Activated CD4-positive, alpha-beta T cell treated with anti-CD3 and anti-CD28 coated beads, Interleukin-2, amount 10 ng/mL, durations not matched to agents 7 days and 5 days (primary cell): ENCODE results near the gene RECK. TPM values are rescaled to one million over a fixed set of nuclear protein-coding genes. Genes with fewer than 3 reads are reported as not detected.
"Not testable (repeated sequence)": the region's sequence is repeated elsewhere in the genome, so short reads cannot be mapped to it uniquely, and the experiment has no call there.

Experiments used
- CTCF ChIA-PET: fragments of 350-600 bp; sonication (Branson Sonifier 250); formaldehyde crosslinking; loops from one replicate; lab custom pipeline; 2021; ENCODE audit warnings: antibody characterized with exemption; lab: Charles Lee
- POLR2A ChIA-PET: fragments of 350-600 bp; sonication (Branson Sonifier 250); formaldehyde crosslinking; loops from one replicate; lab custom pipeline; 2021; ENCODE audit warnings: antibody characterized with exemption; lab: Charles Lee
- DNase-seq: peaks from one replicate; pipeline ENCODE4 v3.0.0-alpha.2; 2020
- H3K27ac Mint-ChIP-seq: one replicate; pipeline ENCODE4 v1.8.0; 2021; ENCODE audit warnings: mild to moderate bottlenecking, moderate library complexity, mixed read lengths
- H3K27me3 Mint-ChIP-seq: one replicate; pipeline ENCODE4 v1.8.0; 2021; ENCODE audit warnings: mixed read lengths
- H3K36me3 Mint-ChIP-seq: one replicate; pipeline ENCODE4 v1.8.0; 2021; ENCODE audit warnings: low read depth, mixed read lengths
- H3K4me1 Mint-ChIP-seq: one replicate; pipeline ENCODE4 v1.8.0; 2021; ENCODE audit warnings: mixed read lengths
- H3K4me3 Mint-ChIP-seq: one replicate; pipeline ENCODE4 v1.8.0; 2021; ENCODE audit warnings: mild to moderate bottlenecking, moderate library complexity, mixed read lengths
- H3K9me3 Mint-ChIP-seq: one replicate; pipeline ENCODE4 v1.8.0; 2021; ENCODE audit warnings: mixed read lengths
- total RNA-seq, 2 experiments: library from RNA; stranded (reverse); gene quantifications; one replicate each; pipeline ENCODE4 v1.2.3, GENCODE V29; 2021

Gene RECK
- total RNA-seq, 2 experiments from 2014 or later, result 7.0 to 8.2 TPM

DNA sequence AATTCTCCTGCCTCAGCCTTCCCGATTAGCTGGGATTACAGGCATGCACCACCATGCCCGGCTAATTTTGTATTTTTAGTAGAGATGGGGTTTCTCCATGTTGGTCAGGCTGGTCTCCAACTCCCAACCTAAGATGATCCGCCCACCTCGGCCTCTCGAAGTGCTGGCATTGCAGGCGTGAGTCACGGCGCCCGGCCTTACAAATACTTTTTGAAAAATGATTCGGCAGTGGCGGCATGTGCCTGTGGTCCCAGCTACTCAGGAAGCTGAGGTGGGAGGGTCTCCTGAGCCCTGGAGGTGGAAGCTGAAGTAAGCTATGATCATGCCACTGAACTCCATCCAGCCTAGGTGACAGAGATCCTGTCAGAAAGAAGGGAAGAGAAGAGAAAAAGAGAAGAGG, 123.4 kb downstream of the RECK start:
- POLR2A ChIA-PET, H3K9me3 Mint-ChIP-seq, DNase-seq, CTCF ChIA-PET, H3K27me3 Mint-ChIP-seq, H3K4me3 Mint-ChIP-seq, H3K27ac Mint-ChIP-seq: not testable (repeated sequence)
- peaks cover 43% of the 10 kb centered on the region for H3K36me3 Mint-ChIP-seq
- peaks cover 22% of the 10 kb centered on the region for H3K4me1 Mint-ChIP-seq

DNA sequence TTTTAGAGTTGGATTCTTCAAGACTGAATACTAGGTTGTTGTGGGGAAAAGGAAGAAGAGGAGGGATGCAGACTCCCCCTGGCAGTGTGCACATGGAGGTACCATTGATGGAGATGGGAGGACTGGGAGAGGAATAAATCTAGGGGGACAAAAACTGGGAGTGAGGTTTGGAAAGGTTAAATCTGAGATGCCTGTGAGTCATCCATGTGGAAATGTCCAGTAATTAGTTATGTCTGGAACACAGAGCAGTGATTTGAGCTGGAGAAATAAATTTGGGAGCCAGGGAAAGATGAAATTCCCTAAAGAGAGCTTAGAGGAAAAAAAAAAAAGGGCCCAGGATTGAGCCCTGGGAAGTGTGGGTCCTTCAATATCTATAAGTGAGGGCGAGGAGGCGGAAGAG, 124.5 kb downstream of the RECK start:
- CTCF ChIA-PET, result no interaction called here
- POLR2A ChIA-PET, result no interaction called here

DNA sequence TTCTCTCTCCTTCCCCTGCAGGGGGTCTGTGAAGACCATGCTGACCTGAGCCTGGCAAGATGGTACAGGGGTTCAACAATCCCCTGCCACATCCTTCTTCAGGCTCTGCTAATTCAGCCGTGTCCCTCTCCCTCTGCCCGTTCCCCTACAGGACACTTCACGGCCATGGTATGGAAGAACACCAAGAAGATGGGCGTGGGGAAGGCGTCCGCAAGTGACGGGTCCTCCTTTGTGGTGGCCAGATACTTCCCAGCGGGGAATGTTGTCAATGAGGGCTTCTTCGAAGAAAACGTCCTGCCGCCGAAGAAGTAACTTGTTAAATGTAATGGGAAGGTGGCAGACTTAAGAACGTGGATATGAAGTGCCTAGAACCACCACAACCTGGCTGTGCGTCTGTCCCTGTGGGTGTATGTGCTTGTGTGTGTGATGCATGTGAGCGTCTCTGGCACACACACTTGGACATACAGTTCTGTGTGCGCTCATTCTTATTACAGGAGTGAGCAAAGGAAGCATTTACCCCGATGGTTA, 125.6 kb downstream of the RECK start:
- no peak for DNase-seq
- peaks cover 32% of the 10 kb centered on the region for H3K4me1 Mint-ChIP-seq
- H3K27ac Mint-ChIP-seq, result no peak overlapping the region
- H3K27me3 Mint-ChIP-seq, result peaks cover 5% of the 10 kb centered on the region
- H3K4me3 Mint-ChIP-seq, result no peak overlapping the region
- ChIA-PET POLR2A (no interaction called here), CTCF (interaction anchor here (0.9 kb wide), 1 partner anchor 36 kb away, joined by 3 read pairs; no protein-coding TSS in a partner anchor)
- peaks cover 6% of the 10 kb centered on the region for H3K9me3 Mint-ChIP-seq
- peaks cover 33% of the 10 kb centered on the region for H3K36me3 Mint-ChIP-seq

More for the DNA sequence above, 124.5 kb downstream of the RECK start:
- H3K27me3 Mint-ChIP-seq, result peaks cover 2% of the 10 kb centered on the region
- H3K9me3 Mint-ChIP-seq, result peaks cover 10% of the 10 kb centered on the region
- H3K4me1 Mint-ChIP-seq, result peaks cover 26% of the 10 kb centered on the region
- H3K36me3 Mint-ChIP-seq, result peaks cover 38% of the 10 kb centered on the region
- no peak for DNase-seq
- no peak overlapping the region for H3K4me3 Mint-ChIP-seq
- peak overlapping the region; percentile 47 for H3K27ac Mint-ChIP-seq

DNA sequence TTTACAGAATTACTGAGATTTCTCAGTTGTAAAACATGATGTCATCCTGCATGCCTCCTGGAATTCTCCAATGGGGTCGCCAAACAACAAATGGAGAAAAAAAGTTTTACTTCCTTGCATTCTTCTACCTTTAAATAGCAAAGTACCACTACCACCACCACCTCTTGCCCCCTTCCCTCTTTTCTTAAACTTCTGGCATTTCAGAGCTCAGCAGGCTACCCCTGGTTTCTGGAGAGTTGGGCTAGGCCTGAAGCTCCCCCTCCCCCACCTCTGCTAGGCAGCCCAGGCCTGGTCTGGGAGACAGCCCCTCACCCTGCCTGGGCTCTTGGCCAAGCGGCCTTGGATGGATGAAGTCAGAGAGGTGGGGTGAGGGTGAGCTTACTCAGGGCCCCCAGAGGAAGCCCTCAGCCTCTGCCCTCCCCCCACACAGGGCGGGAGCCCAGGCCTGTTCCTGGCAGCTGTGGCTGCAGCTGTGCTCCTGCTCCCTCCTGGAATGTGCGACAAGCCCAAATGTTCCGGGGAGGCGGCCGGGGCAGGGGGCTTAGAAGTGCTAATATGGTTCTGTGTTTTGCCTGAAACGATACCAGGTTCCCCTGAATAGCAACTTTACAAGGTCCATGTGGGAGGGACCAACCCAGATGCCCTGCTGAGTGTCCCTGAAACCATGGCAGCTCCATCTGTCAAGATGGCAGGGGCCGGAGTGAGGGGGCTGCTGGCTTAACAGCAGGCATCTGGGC, 126.5 kb downstream of the RECK start:
- POLR2A ChIA-PET, result no interaction called here
- Mint-ChIP-seq H3K36me3 (peaks cover 26% of the 10 kb centered on the region), H3K27me3 (peaks cover 7% of the 10 kb centered on the region), H3K9me3 (peaks cover 4% of the 10 kb centered on the region), H3K27ac (no peak overlapping the region), H3K4me1 (peaks cover 30% of the 10 kb centered on the region), H3K4me3 (no peak overlapping the region)
- no peak for DNase-seq
- CTCF ChIA-PET, result interaction anchor here (0.5 to 7.9 kb wide), 7 partner anchors 15 to 968 kb away, joined by 3 to 91 read pairs (median 3); partner anchors contain the start of gene CLTA

DNA sequence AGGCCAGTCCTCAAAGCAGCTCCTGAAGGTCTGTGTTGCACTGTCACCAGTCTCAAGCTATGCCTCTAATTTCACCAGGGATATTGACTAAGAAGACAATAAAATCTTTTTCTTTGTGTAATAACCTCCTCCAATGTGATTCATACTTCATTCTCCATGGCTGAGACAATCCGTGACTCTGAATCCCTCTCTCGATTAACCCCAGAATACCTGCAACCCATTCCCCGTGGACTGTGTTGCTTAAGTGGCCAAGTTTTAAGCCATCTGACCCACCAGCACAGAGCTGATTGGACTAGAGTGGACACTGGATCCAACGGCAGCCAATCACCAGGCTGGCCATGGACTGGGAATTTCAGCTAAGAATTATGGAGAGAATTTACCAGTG, 127.1 kb downstream of the RECK start:
- ChIA-PET CTCF (interaction anchor here (0.5 to 7.9 kb wide), 9 partner anchors 15 to 968 kb away, joined by 3 to 91 read pairs (median 4); partner anchors contain the start of gene CLTA), POLR2A (no interaction called here)
- H3K4me1 Mint-ChIP-seq, result peaks cover 26% of the 10 kb centered on the region
- no peak overlapping the region for H3K27ac Mint-ChIP-seq
- no peak for DNase-seq
- no peaks in the 10 kb centered on the region for H3K9me3 Mint-ChIP-seq
- H3K36me3 Mint-ChIP-seq, result peaks cover 22% of the 10 kb centered on the region
- no peak overlapping the region for H3K4me3 Mint-ChIP-seq
- H3K27me3 Mint-ChIP-seq, result peaks cover 7% of the 10 kb centered on the region

DNA sequence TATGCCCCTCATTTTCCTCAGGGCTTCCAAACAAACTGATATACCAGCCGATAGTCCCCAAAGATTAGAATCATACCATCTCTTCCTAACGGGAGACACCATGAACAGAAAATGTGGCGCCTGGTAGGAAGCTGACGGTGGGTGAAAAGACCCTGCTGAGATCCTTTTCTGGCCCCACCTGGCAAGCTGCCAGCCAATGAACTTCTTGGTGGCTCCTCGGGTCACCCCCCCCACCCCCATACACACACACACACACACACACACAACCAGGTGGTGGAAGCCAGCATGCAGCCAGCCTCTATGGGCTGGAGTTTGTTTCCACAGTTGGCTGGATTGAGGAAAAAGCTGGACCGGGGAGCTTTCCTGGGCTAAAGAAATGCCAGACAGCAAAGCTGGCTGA, 127.7 kb downstream of the RECK start:
- no peaks in the 10 kb centered on the region for H3K9me3 Mint-ChIP-seq
- POLR2A ChIA-PET, result interaction anchor here (0.6 kb wide), 1 partner anchor 144 kb away, joined by 4 read pairs; no protein-coding TSS in a partner anchor
- no peak overlapping the region for H3K4me3 Mint-ChIP-seq
- no peak for DNase-seq
- CTCF ChIA-PET, result interaction anchor here (0.6 to 7.9 kb wide), 10 partner anchors 8 to 140 kb away, joined by 3 to 91 read pairs (median 4); partner anchors contain the start of gene CLTA
- H3K27me3 Mint-ChIP-seq, result peaks cover 7% of the 10 kb centered on the region
- H3K4me1 Mint-ChIP-seq, result peaks cover 25% of the 10 kb centered on the region
- H3K27ac Mint-ChIP-seq, result no peak overlapping the region
- H3K36me3 Mint-ChIP-seq, result peaks cover 17% of the 10 kb centered on the region

DNA sequence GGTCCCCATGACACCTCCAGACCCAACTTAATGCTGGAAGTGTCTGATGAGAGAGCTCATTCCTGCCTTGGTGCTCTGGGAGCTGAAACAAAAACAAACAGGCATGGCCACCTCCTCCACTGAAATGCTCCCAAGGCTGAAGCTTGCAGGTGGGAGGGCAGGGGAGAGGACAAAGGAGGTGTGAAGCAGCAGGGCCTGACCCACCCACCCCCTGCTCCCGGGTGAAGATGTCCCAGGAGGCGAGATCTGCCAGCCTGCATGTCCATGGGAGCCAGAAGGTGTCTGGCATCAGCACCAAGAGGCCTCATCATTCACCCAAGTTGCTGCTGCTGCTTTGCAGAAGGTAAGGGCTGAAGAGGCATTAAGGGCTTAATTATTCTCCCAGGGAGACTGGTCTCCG, 128.3 kb downstream of the RECK start:
- Mint-ChIP-seq H3K36me3 (peaks cover 13% of the 10 kb centered on the region), H3K4me1 (peaks cover 24% of the 10 kb centered on the region), H3K27me3 (peaks cover 7% of the 10 kb centered on the region), H3K9me3 (no peaks in the 10 kb centered on the region), H3K4me3 (peak overlapping the region; percentile 30), H3K27ac (no peak overlapping the region)
- POLR2A ChIA-PET, result interaction anchor here (0.6 kb wide), 1 partner anchor 144 kb away, joined by 4 read pairs; no protein-coding TSS in a partner anchor
- CTCF ChIA-PET, result interaction anchor here (0.6 to 7.9 kb wide), 7 partner anchors 7 to 141 kb away, joined by 3 to 91 read pairs (median 4); no protein-coding TSS in a partner anchor
- DNase-seq, result no peak

DNA sequence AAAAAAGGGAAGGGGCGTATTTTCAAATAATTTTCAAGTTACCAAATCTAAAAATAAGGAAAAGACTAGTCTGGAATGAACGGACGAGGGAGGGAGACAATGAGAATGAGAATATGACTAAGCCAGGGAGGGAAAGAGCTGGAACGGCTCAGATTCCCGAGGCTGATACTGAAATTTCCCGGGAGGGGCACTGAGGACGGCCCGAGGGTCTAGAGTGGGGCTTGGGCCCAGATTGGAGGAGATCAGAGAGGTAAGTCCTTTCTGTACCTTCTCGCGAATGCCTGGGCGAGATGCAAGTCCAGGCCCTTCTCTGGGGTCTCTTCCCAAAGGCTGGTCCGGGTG, 129.1 kb downstream of the RECK start:
- Mint-ChIP-seq H3K36me3 (peaks cover 10% of the 10 kb centered on the region), H3K27ac (peak overlapping the region; percentile 25), H3K4me3 (peak overlapping the region; percentile 32), H3K27me3 (peaks cover 7% of the 10 kb centered on the region), H3K4me1 (peaks cover 21% of the 10 kb centered on the region), H3K9me3 (no peaks in the 10 kb centered on the region)
- CTCF ChIA-PET, result interaction anchor here (0.7 to 7.9 kb wide), 14 partner anchors 8 to 360 kb away, joined by 3 to 91 read pairs (median 6); partner anchors contain the start of gene GLIPR2
- POLR2A ChIA-PET, result no interaction called here
- no peak for DNase-seq

DNA sequence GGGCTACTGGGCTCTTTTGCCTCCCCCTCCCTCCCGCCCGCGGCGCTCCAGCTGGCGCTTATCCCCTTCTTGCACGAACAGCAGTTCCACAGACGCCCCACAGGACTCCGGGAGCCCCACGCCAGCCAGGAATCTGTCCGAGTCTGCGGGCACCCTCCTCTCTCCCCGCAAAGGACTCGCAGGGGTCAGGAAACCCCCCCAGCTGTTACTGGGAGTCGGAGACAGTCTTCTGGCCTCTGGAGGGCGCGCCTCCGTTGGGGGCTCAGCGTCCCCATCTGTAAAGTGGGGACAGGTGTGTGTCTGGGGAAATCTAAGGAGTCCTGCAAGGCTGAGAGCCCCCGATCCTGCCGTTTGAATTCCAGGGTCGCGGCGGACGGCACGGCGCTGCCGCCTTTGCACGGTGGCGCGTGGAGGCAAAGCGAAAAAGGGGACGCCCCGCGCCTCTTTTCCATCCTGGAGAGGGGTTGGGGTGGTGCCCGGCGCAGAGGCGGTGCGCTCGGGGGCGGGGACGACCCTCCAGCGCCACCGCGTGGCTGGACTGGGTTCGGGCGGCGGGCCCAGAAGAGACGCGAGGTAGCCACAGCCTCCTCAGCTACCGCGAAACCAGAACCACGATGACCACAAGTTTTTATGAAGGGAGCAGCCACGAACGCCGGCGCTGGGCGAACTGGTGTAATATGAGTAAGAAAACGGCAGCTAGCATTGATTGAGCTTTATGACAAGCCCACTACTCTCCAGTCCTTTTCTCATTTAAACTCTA, 129.6 kb downstream of the RECK start:
- Mint-ChIP-seq H3K36me3 (peaks cover 6% of the 10 kb centered on the region), H3K27ac (no peak overlapping the region), H3K4me3 (peak overlapping the region; percentile 67), H3K9me3 (no peaks in the 10 kb centered on the region), H3K4me1 (peaks cover 19% of the 10 kb centered on the region), H3K27me3 (peaks cover 7% of the 10 kb centered on the region)
- ChIA-PET POLR2A (interaction anchor here (0.9 kb wide), 1 partner anchor 24 kb away, joined by 3 read pairs; the partner anchor contains the start of gene CLTA), CTCF (interaction anchor here (0.6 to 7.9 kb wide), 29 partner anchors 9 to 361 kb away, joined by 3 to 91 read pairs (median 4); partner anchors contain the start of genes CLTA and GLIPR2)
- peak; percentile 82 for DNase-seq

DNA sequence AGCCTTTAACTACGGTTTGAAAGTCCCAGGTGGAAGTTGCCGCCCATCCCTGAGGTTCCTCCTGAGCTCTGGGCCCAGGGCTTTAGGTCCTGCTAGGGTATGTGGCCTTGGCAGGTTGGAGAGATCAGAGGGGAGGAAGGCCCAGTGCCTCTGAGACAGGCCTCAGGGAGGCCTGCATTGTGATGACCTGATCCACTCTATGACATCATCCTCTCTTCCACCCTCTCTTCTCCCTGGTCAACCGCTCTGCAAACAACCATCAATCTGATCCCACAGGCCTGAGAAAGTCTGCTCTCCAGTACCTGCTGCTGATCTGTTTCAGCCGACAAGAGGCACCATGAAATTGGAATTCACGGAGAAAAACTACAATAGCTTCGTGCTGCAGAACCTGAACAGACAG, 132.5 kb downstream of the RECK start, which contains the start of gene CCIN:
Gene CCIN (plus strand): TSS at position 223 of the 400 bp plus-strand sequence. CDS start 115 bp downstream, at position 338.
- peaks cover 7% of the 10 kb centered on the region for H3K27me3 Mint-ChIP-seq
- H3K4me1 Mint-ChIP-seq, result peaks cover 13% of the 10 kb centered on the region
- ChIA-PET CTCF (interaction anchor here (1.1 to 7.9 kb wide), 8 partner anchors 18 to 68 kb away, joined by 3 to 91 read pairs (median 4); partner anchors contain the start of gene CLTA), POLR2A (no interaction called here)
- no peak within 1 kb of the TSS for H3K4me3 Mint-ChIP-seq
- DNase-seq, result no peak
- no peaks in the 10 kb centered on the region for H3K36me3 Mint-ChIP-seq
- H3K9me3 Mint-ChIP-seq, result no peaks in the 10 kb centered on the region
- no peak within 1 kb of the TSS for H3K27ac Mint-ChIP-seq

DNA sequence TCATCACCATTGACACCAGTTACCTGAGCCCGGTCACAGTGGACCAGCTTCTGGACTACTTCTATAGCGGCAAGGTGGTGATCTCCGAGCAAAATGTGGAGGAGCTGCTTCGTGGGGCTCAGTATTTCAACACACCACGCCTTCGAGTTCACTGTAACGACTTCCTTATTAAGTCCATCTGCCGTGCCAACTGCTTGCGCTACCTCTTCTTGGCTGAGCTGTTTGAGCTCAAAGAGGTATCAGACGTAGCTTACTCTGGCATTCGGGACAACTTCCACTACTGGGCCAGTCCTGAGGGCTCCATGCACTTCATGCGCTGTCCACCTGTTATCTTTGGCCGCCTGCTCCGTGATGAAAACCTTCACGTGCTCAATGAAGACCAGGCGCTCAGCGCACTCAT, 133.0 kb downstream of the RECK start:
- ChIA-PET CTCF (interaction anchor here (1.0 to 7.9 kb wide), 7 partner anchors 20 to 68 kb away, joined by 3 to 91 read pairs (median 4); partner anchors contain the start of gene CLTA), POLR2A (no interaction called here)
- H3K36me3 Mint-ChIP-seq, result no peaks in the 10 kb centered on the region
- H3K9me3 Mint-ChIP-seq, result no peaks in the 10 kb centered on the region
- H3K4me1 Mint-ChIP-seq, result peaks cover 14% of the 10 kb centered on the region
- peaks cover 7% of the 10 kb centered on the region for H3K27me3 Mint-ChIP-seq
- no peak overlapping the region for H3K27ac Mint-ChIP-seq
- no peak for DNase-seq
- H3K4me3 Mint-ChIP-seq, result no peak overlapping the region

DNA sequence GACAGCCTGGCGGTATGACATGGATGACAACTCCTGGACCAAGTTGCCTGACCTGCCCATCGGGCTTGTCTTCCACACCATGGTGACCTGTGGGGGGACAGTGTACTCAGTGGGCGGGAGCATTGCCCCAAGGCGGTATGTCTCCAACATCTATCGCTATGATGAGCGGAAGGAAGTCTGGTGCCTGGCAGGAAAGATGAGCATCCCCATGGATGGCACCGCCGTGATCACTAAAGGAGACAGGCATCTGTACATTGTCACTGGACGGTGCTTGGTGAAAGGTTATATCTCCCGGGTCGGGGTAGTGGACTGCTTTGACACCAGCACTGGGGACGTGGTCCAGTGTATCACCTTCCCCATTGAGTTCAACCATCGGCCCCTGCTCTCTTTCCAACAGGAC, 133.8 kb downstream of the RECK start:
- H3K27me3 Mint-ChIP-seq, result peaks cover 8% of the 10 kb centered on the region
- H3K9me3 Mint-ChIP-seq, result no peaks in the 10 kb centered on the region
- H3K4me1 Mint-ChIP-seq, result peaks cover 12% of the 10 kb centered on the region
- no peak for DNase-seq
- no peaks in the 10 kb centered on the region for H3K36me3 Mint-ChIP-seq
- H3K4me3 Mint-ChIP-seq, result no peak overlapping the region
- ChIA-PET POLR2A (no interaction called here), CTCF (interaction anchor here (1.0 to 7.9 kb wide), 4 partner anchors 19 to 69 kb away, joined by 3 to 91 read pairs (median 8); partner anchors contain the start of gene CLTA)
- H3K27ac Mint-ChIP-seq, result no peak overlapping the region
